ENCODE measurements around the gene PACRG. TPM values are rescaled to one million over a fixed set of nuclear protein-coding genes. Genes with fewer than 3 reads are reported as not detected.

Gene PACRG
- polyA plus RNA-seq, 1 donor (not counting 4 experiments of a cell fraction or from before 2014, with no cell fraction given), result 0.31 TPM

DNA sequence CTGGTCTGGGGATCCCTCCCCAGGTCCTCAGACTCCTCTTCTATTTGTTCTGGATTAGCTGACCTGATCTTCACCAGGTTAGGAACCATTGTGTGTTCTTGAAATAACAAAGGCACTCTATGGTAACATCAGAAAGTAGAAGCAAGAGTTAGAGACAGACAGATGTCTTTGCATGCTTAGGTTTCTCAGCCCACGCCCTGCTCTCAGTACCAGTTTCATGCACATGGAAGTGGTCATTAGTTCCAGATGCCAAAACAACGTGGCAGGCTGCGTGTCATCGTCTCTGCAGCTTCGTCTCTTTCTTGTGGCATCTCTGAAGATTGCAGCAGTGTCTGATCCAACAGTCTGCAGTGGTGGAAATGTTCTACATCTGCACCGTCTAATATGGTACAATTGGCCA lies 89.4 kb downstream of the PACRG start:
- no peaks in the 10 kb centered on the region for H4K20me1 ChIP-seq (ENCODE audit: control insufficient read depth, extremely low read depth, insufficient read depth, low read length)
- no peak overlapping the region for H3K4me3 ChIP-seq (ENCODE audit: control insufficient read depth in 2 of 3, extremely low read depth in 1 of 3, insufficient read depth in 2 of 3, low read depth in 1 of 3, low read length in 3 of 3)
- no peak overlapping the region for H3K4me2 ChIP-seq (ENCODE audit: control insufficient read depth, extremely low read depth, insufficient read depth, low read depth, low read length)
- no peak overlapping the region for H3K27ac ChIP-seq (ENCODE audit: control insufficient read depth, insufficient read depth, low read length)
- H3K79me2 ChIP-seq (ENCODE audit: control insufficient read depth, insufficient read depth, low read length), result no peaks in the 10 kb centered on the region
- no peaks in the 10 kb centered on the region for H3K9me3 ChIP-seq (ENCODE audit: control insufficient read depth, low read depth, low read length)
- DNase-seq (ENCODE audit: low read depth, low spot score) (no peak), FAIRE-seq (no peak)
- H2AFZ ChIP-seq (ENCODE audit: control insufficient read depth, low read length), result no peak overlapping the region
- H3K4me1 ChIP-seq (ENCODE audit: control insufficient read depth, extremely low read depth, insufficient read depth, low read length), result no peaks in the 10 kb centered on the region
- no peaks in the 10 kb centered on the region for H3K27me3 ChIP-seq (ENCODE audit: control insufficient read depth, extremely low read depth, insufficient read depth, low read length)
- no peak overlapping the region for H3K9ac ChIP-seq (ENCODE audit: control insufficient read depth, extremely low read depth, insufficient read depth, low read length)
- H3K9me1 ChIP-seq (ENCODE audit: control insufficient read depth, extremely low read depth, insufficient read depth, low read length), result no peaks in the 10 kb centered on the region
- dilution Hi-C loops (cut with MboI; ENCODE audit: extremely low pct_ligation_motif_present, low sequenced_read_pairs), result no loop called here
- no peaks in the 10 kb centered on the region for H3K36me3 ChIP-seq (ENCODE audit: control insufficient read depth in 2 of 2, extremely low read depth in 1 of 2, insufficient read depth in 2 of 2, low read length in 2 of 2)
- TF ChIP-seq EZH2 (IDR thresholded peaks at IDR 0.05; ENCODE audit: low read length), result no peak
- TF ChIP-seq, protein P1, sequence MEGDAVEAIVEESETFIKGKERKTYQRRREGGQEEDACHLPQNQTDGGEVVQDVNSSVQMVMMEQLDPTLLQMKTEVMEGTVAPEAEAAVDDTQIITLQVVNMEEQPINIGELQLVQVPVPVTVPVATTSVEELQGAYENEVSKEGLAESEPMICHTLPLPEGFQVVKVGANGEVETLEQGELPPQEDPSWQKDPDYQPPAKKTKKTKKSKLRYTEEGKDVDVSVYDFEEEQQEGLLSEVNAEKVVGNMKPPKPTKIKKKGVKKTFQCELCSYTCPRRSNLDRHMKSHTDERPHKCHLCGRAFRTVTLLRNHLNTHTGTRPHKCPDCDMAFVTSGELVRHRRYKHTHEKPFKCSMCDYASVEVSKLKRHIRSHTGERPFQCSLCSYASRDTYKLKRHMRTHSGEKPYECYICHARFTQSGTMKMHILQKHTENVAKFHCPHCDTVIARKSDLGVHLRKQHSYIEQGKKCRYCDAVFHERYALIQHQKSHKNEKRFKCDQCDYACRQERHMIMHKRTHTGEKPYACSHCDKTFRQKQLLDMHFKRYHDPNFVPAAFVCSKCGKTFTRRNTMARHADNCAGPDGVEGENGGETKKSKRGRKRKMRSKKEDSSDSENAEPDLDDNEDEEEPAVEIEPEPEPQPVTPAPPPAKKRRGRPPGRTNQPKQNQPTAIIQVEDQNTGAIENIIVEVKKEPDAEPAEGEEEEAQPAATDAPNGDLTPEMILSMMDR (optimal IDR thresholded peaks at IDR 0.05 in 1 of 3, IDR thresholded peaks at IDR 0.05 in 1 of 3, conservative IDR thresholded peaks at IDR 0.05 in 1 of 3; ENCODE audit: extremely low read depth in 1 of 3, insufficient read depth in 2 of 3, low read length in 3 of 3), result no peak

GRCh38 chr6:162819284-162819683 lies 91.5 kb downstream of the PACRG start:
- no peaks in the 10 kb centered on the region for H3K9me3 ChIP-seq (ENCODE audit: control insufficient read depth, low read depth, low read length)
- no peaks in the 10 kb centered on the region for H3K27me3 ChIP-seq (ENCODE audit: control insufficient read depth, extremely low read depth, insufficient read depth, low read length)
- H3K4me3 ChIP-seq (ENCODE audit: control insufficient read depth in 2 of 3, extremely low read depth in 1 of 3, insufficient read depth in 2 of 3, low read depth in 1 of 3, low read length in 3 of 3), result no peak overlapping the region
- H3K36me3 ChIP-seq (ENCODE audit: control insufficient read depth in 2 of 2, extremely low read depth in 1 of 2, insufficient read depth in 2 of 2, low read length in 2 of 2), result no peaks in the 10 kb centered on the region
- no peak overlapping the region for H3K4me2 ChIP-seq (ENCODE audit: control insufficient read depth, extremely low read depth, insufficient read depth, low read depth, low read length)
- no peak overlapping the region for H2AFZ ChIP-seq (ENCODE audit: control insufficient read depth, low read length)
- H3K9ac ChIP-seq (ENCODE audit: control insufficient read depth, extremely low read depth, insufficient read depth, low read length), result no peak overlapping the region
- dilution Hi-C loops (cut with MboI; ENCODE audit: extremely low pct_ligation_motif_present, low sequenced_read_pairs), result no loop called here
- H3K9me1 ChIP-seq (ENCODE audit: control insufficient read depth, extremely low read depth, insufficient read depth, low read length), result no peaks in the 10 kb centered on the region
- no peaks in the 10 kb centered on the region for H4K20me1 ChIP-seq (ENCODE audit: control insufficient read depth, extremely low read depth, insufficient read depth, low read length)
- no peaks in the 10 kb centered on the region for H3K4me1 ChIP-seq (ENCODE audit: control insufficient read depth, extremely low read depth, insufficient read depth, low read length)
- no peaks in the 10 kb centered on the region for H3K79me2 ChIP-seq (ENCODE audit: control insufficient read depth, insufficient read depth, low read length)
- DNase-seq (ENCODE audit: low read depth, low spot score) (no peak), FAIRE-seq (no peak)
- no peak overlapping the region for H3K27ac ChIP-seq (ENCODE audit: control insufficient read depth, insufficient read depth, low read length)
- no peak for TF ChIP-seq EZH2 (IDR thresholded peaks at IDR 0.05; ENCODE audit: low read length)
- TF ChIP-seq, protein P1 (optimal IDR thresholded peaks at IDR 0.05 in 1 of 3, IDR thresholded peaks at IDR 0.05 in 1 of 3, conservative IDR thresholded peaks at IDR 0.05 in 1 of 3; ENCODE audit: extremely low read depth in 1 of 3, insufficient read depth in 2 of 3, low read length in 3 of 3), result no peak
